ENCODE results near the gene BLVRB. TPM values are rescaled to one million over a fixed set of nuclear protein-coding genes. Genes with fewer than 3 reads are reported as not detected.

The BLVRB gene
- total and polyA plus RNA-seq, 2 of the 8 experiments (the other 6 are each of a cell fraction or from before 2014, with no cell fraction given), result 28.7 to 182 TPM

DNA sequence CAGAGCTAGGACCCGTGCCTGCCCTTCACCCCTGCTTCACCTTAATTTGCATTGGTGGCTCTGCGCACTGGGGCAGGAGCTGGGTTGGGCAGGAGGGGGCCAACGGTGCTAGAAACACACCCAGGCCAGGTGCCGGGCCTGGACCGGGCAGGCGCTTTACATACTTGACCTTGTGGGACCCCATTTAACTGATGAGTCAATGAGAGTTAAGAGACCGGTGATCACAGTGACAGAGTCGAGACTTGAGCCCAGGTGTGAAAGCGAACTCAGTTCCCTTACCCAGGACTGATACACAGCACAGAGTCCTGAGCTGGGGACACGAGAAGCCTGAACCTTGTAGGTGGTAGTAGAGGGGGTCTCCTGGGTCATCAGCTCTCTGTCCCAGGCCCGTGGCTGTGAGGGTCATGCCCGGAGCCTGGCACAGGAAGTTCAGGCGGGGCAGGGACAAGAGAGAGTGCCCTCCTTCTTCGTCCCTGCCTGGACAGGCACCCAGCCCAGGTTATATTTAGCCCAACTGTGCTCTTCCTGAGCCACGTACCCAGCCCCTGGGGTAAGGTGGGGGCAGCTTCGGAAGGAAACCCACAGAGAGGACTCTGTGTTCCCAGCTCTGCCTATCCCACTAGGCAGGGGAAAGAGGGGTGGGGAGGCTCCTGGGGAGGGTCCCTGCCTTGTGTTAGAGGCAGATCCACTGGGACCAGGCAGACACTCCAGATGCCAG, 54.3 kb downstream of the BLVRB start:
- Histone ChIP-seq H3K23me2 (ENCODE audit: low read depth, low read length) (no peaks in the 10 kb centered on the region), H4K5ac (ENCODE audit: insufficient read length, low read depth, low read length) (peak overlapping the region; percentile 20), H3K27ac (ENCODE audit: low read depth, low read length) (no peak overlapping the region), H3K79me1 (ENCODE audit: low read depth, low read length) (no peaks in the 10 kb centered on the region), H2BK120ac (replicated peaks; ENCODE audit: low read depth, low read length) (no peak overlapping the region), H2BK15ac (ENCODE audit: low read length) (peak overlapping the region; percentile 88; the same call in 1 of the 2 replicates), H3K18ac (ENCODE audit: extremely low read depth, low read length) (peak overlapping the region; percentile 71), H3K4me1 (replicated peaks in 1 of 4; ENCODE audit: control insufficient read depth in 3 of 4, insufficient read depth in 4 of 4, low read length in 3 of 4) (peaks cover 7 to 21% (median 13%) of the 10 kb centered on the region in 4 experiments), H2BK20ac (ENCODE audit: low read length) (0 out of 2 replicates have a peak overlapping the region, but pooled peaks have one; percentile 61), H3K79me2 (ENCODE audit: control insufficient read depth in 1 of 2, insufficient read depth in 2 of 2, low read length in 2 of 2) (no peaks in the 10 kb centered on the region), H3K9ac (replicated peaks in 1 of 4; ENCODE audit: extremely low read depth in 1 of 4, low read depth in 3 of 4, low read length in 3 of 4) (peak overlapping the region in 1 of 4 experiments; percentile 9; a peak in 1 of 7 replicates), H3K27me3 (replicated peaks in 1 of 4; ENCODE audit: control insufficient read depth in 3 of 4, extremely low read depth in 1 of 4, insufficient read depth in 3 of 4, low read length in 3 of 4) (no peaks in the 10 kb centered on the region), H3K9me3 (ENCODE audit: insufficient read depth in 2 of 2, low read depth in 1 of 2, low read length in 1 of 2) (no peaks in the 10 kb centered on the region), H3K14ac (ENCODE audit: insufficient read length) (no peak overlapping the region), H3K4me3 (ENCODE audit: extremely low read depth in 1 of 4, insufficient read depth in 2 of 4, low read depth in 3 of 4, low read length in 4 of 4) (no peak overlapping the region), H4K8ac (ENCODE audit: extremely low read depth, insufficient read depth, low read length) (no peak overlapping the region), H3K4ac (replicated peaks; ENCODE audit: insufficient read length, low read depth, low read length) (peak overlapping the region; percentile 59), H3K36me3 (ENCODE audit: control insufficient read depth in 2 of 4, insufficient read depth in 4 of 4, low read length in 3 of 4) (no peaks in the 10 kb centered on the region), H2AFZ (ENCODE audit: low read length) (no peak overlapping the region), H4K20me1 (replicated peaks in 1 of 2; ENCODE audit: control insufficient read depth in 1 of 2, insufficient read depth in 2 of 2, low read length in 2 of 2) (no peaks in the 10 kb centered on the region), H4K91ac (replicated peaks; ENCODE audit: insufficient read length, low read length) (peak overlapping the region; percentile 66), H3K23ac (ENCODE audit: insufficient read length) (no peak overlapping the region), H2BK12ac (ENCODE audit: low read depth, low read length) (peak overlapping the region; percentile 77; the same call in 1 of the 2 replicates), H2BK5ac (ENCODE audit: low read depth, low read length) (peak overlapping the region; percentile 44; the same call in 1 of the 2 replicates), H3K56ac (replicated peaks; ENCODE audit: insufficient read length, low read depth, low read length) (no peak overlapping the region), H2AK5ac (ENCODE audit: low read depth, low read length) (peak overlapping the region; percentile 3; the same call in 1 of the 2 replicates), H3K4me2 (ENCODE audit: insufficient read depth in 1 of 2, low read depth in 2 of 2, low read length in 2 of 2) (no peak overlapping the region)
- 85% methylated on average over 16 of the region's 16 CpGs; no CpG with 5 or more reads in 1 of the 2 experiments for WGBS, 2 experiments (ENCODE audit: extremely low coverage in 1 of 2, insufficient coverage in 1 of 2, insufficient read length in 1 of 2, insufficient replicate concordance in 2 of 2, low coverage in 1 of 2, low lambda C conversion rate in 2 of 2, missing lambda C conversion rate in 1 of 2)
- POLR2A ChIA-PET (ENCODE audit: partially characterized antibody), result interaction anchor here (1.0 to 6.4 kb wide), 10 partner anchors 7 to 45 kb away, joined by 3 to 27 read pairs (median 4); partner anchors contain the start of genes SERTAD1 and SERTAD3
- DNase-seq (ENCODE audit: low read depth in 1 of 2, low spot score in 2 of 2), result no peak
- FAIRE-seq, result no peak
- CTCF ChIA-PET (ENCODE audit: partially characterized antibody), result interaction anchor here (0.7 to 5.1 kb wide), 6 partner anchors 8 to 119 kb away, joined by 3 to 41 read pairs (median 3); no protein-coding TSS in a partner anchor
- TF ChIP-seq ZNF274 (IDR thresholded peaks at IDR 0.05; ENCODE audit: borderline replicate concordance, extremely low read depth, low read length), result no peak
- TF ChIP-seq EZH2 (IDR thresholded peaks at IDR 0.05; ENCODE audit: low read depth, low read length, severe bottlenecking), result no peak
- no peak for TF ChIP-seq SRF (IDR thresholded peaks at IDR 0.05; ENCODE audit: low read depth, low read length)
- TF ChIP-seq ASH2L (IDR thresholded peaks at IDR 0.05; ENCODE audit: low read length), result no peak
- TF ChIP-seq KDM1A (IDR thresholded peaks at IDR 0.05; ENCODE audit: borderline replicate concordance, low read length), result no peak
- no peak for TF ChIP-seq NRF1 (IDR thresholded peaks at IDR 0.05; ENCODE audit: low read depth, low read length)

Measured in H1 (cell line).